RCC 7860 (cell line): ENCODE measurements around the gene CABLES2.

Source experiments
- DNase-seq: peaks from one replicate; pipeline ENCODE4 v3.0.0-alpha.2; 2015; ENCODE audit warnings: low spot score
- FAIRE-seq: peaks from 2 replicates; lab custom pipeline; 2012; peaks lifted over from hg19 to GRCh38; lab: Jason Lieb, UNC

The CABLES2 gene

GRCh38 chr20:62419759-62420158 is 12.7 kb upstream of the CABLES2 start:
- DNase-seq = no peak
- no peak for FAIRE-seq

DNA sequence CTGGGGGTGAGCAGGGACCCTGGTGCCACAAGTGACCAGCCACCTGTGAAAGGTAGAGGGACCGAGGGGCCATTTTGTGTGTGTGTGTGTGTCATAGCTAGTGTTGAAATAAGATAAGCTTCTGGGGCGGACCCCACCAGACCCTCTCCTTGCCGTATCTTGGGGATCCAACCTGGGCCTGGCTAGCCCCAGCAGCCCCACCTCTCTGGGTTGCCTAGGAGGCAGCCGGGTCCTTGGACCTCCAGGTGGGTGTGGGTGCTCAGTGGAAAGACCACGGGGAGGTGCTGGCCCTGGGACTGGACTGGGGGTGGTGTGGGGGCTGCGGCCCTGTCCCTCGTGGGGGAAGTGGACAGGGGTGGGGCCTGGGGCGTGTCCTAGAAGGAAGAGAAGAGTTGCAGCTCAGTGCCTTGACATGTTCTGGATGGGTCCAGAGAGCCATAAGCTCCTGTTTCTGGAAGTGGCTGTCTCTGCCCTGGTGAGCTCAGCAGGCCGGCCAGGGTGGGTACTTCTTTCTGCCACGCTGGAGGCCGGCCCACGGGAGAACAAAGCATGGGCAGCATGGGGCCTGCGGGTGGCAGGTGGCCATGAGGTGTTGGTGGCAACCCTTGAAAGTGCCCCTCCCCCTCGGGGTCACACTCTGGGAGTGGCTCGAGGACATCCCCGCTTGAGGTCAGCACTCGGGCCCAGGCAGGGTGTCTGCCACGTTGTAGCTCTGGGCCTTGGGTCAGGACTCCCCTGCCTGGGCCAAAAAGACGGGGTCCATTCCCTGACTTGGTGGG is 11.8 kb upstream of the CABLES2 start:
- FAIRE-seq (no peak), DNase-seq (no peak)

GRCh38 chr20:62417981-62418708 is 11.1 kb upstream of the CABLES2 start:
- DNase-seq (no peak), FAIRE-seq (no peak)

DNA sequence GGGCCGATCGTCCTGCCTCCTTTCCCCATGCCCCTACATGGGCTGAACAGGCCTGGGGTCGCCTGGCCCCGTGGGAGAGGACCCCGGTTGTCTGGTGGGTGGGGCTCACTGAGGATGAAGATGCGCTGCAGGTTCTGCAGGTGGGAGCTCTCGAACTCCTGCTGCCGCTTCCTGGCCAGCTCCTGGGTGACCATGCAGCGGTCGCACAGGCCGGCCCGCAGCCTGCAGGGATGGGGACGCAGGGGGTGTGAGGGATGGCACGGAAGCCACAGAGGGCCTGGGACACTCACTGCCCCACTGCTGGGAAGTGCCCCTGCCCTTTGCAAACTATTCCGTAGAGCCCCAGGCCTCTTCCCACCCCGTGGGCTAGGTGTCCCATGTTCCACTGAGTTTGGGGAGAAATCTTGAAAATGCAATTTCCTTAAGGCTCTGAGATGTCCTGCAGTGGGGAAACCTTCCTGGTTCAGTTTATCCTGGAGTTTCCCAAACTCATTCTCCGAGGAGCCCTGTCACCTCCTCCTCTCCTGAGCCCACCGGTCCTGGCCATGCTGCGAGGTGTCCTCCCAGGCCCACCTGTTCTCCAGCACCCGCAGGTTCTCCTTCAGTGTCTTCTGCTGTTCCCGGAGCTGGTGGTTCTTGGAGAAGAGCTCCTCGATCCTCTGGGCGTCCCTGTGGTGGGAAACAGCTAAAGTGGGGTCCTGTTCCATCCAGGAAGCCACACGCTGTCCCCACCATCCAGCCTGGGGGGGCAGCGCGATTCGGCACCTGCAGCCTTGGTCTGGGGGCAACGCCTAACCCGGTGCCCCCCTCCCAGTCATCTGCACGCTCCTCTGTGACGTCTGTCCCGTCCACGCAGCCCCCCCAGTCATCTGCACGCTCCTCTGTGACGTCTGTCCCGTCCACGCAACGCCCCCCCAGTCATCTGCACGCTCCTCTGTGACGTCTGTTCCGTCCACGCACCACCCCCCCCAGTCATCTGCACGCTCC is 9.9 kb upstream of the CABLES2 start:
- FAIRE-seq (no peak), DNase-seq (no peak)

DNA sequence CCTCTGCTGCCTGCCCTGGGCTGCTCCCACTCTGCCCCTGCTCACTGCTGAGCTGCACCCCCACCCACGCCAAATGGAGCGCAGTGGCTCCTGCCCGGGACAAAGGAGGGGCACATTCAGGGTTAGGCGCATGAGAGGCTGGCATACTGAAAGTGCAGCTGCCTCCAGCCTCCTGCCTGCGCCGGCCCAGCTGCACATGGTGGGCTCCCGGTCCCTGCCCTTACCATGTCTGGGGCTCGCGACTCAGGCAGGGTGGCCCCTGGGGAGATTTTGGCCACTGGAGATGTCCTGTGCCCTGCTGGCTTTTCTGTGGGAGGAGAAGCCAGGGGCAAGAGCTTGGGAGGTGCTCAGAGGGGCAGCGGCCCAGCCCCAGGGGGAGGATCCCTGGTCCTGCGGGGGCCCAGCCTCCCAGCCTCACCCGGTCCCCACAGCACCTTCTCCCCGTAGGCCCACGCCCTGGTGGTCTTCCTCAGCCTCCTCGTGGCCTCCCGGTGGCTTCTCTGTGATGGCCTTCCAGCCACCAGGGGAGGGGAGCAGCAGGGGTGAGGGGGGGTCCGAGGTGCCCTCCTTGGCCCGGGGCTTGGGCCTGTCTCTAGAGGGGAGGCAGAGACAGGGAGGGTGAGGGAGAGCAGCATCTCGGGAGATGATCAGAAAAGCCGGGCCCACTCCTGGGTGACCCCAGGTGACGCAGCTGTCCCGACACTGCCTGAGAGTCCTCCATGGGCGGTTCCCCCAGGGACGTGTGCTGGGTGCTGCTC is 8.4 kb upstream of the CABLES2 start:
- DNase-seq (no peak), FAIRE-seq (no peak)

DNA sequence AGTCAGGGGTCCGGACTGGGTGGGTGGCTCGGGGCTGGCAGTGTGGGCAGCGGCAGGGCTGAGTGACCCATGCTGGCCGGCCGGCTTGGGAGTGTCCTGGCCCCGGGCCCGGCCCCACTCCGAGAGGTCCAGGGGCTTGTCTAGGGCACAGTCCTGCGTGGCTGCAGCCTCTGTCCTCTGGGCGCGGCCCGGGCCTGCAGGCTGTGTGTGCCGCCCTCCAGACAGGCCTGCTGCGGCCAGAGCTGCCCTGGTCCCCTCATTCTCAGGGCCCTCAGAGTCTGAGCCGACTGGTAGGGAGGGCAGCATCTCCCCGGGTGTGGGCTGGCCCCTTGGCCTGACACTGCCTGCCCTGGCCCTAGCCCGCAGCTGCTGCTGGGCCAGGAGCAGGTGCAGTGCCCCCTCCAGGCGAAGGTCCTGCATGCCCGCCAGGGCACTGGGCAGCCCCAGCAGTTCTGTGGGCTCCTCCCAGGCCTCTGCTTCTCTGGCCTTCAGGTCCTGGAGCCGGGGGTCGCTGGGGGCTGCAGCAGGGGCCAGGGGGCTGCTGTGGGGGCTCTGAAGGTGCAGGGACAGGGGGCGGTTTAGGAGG is 6.9 kb upstream of the CABLES2 start:
- FAIRE-seq (no peak), DNase-seq (no peak)

GRCh38 chr20:62413025-62413570 is 6.0 kb upstream of the CABLES2 start:
- FAIRE-seq = no peak
- DNase-seq = no peak

- FAIRE-seq = no peak
- DNase-seq = no peak
Measured at GRCh38 chr20:62412194-62413024, 5.3 kb upstream of the CABLES2 start.

- DNase-seq (no peak), FAIRE-seq (no peak)
Measured at GRCh38 chr20:62411479-62412193, 4.6 kb upstream of the CABLES2 start.

DNA sequence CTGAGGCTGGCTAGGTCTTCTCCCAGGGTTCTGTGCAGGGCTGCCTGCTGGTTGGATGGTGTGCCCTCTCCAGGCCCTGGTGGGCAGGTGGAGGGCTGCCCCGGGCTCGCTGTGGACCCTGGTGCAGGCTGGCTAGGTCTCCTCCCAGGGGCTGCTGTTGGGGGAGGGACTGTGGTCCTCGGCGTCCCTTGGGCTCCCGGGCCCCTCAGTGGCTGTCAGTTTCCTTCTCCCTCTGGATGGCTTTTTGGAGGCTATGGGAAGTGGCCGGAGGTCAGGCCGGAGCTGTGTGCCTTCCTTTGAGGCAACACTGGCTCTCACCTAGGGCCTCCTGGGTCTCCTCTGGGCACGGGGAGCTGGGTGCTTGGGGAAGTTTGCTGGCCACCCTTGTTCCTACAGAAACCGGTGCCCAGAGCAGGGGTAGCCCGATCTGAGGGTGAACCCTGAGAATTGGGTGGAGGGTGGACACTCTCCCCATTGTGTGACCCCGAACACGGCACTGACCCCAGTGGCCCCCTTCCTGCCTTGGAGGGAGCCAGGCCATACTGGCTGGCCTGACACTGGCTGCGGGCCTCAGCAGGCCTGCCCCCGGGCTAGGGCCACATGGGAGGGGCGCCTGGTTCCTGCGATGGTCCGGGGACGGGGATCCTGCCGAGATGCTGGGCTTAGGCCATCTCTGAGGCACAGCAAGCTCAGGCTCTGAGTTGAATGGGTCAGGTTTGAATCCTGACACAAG is 3.8 kb upstream of the CABLES2 start:
- DNase-seq (no peak), FAIRE-seq (no peak)

- DNase-seq = peak; percentile 13
- FAIRE-seq = no peak
Measured at GRCh38 chr20:62409931-62410745, 3.1 kb upstream of the CABLES2 start.

- DNase-seq (no peak), FAIRE-seq (no peak)
Measured at GRCh38 chr20:62409086-62409853, 2.2 kb upstream of the CABLES2 start.

- DNase-seq = no peak
- no peak for FAIRE-seq
Measured at GRCh38 chr20:62408640-62409039, 1.6 kb upstream of the CABLES2 start.

DNA sequence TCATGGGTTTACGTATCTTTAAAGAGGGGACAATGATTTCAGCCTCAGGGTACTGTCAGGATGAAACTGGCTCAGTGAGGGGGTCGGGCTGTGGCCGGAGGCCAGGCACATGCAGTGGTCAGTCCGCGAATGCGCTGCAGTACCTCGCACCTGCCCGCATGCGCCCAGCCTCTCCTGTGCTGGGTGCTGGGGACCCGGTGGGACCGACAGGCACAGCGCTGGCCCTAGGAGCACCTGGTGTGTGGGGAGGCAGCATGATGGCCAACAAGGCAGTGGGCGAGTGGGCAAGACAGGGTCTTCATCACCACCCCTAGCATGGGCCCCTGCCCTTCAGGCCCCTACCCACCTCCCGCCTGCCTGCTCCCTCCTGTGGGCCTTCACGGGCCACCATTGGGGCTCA is 970 bp upstream of the CABLES2 start:
- no peak for FAIRE-seq
- DNase-seq = no peak

DNA sequence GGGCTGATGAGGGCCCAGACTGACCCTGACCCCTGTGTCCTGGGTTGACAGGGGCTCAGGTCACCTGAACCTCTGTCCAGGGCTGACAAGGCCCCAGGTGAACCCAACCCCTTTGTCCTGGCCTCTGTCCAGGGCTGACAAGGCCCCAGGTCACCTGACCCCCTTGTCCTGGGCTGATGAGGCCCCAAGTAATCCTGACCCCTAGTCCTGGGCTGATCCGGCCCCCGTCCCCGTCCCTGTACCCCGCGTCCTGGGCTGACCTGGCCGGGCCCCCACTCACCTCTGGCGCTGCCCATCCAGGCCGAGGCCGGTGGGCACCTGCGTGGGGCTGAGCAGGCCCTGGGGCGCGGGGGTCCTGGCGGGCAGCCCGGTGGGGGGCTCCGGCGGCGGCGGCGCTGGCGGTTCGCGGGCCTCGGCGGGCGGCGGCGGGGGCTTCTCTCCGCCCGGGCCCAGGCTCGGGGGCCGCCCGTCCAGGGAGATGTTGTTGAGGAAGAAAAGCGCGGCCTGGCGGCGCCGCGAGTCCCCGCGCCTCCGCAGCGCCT is 379 bp downstream of the CABLES2 start:
- DNase-seq (no peak), FAIRE-seq (no peak)
